Spleen (tissue), 7 donors: ENCODE data around the gene AADACL2.

Experiments
- POLR2A ChIP-seq, 3 donors: fragments of 450-650 bp; IDR thresholded peaks; one replicate each; pipeline ENCODE4 v1.5.1; 2017; ENCODE audit warnings: antibody characterized with exemption in 3 of 3, mild to moderate bottlenecking in 1 of 3
- TF ChIP-seq, protein P1 (sequence below), 11 experiments: fragments of 200-600 bp in 7 of 11; fragments of 450-650 bp in 4 of 11; sonication (generic) in 4 of 11; IDR thresholded peaks in 8 of 11; conservative IDR thresholded peaks in 3 of 11; 1 replicate in 7 of 11; 2 replicates in 4 of 11; pipeline versions ENCODE4 v1.4.0 to v1.8.0; 2016 to 2021; ENCODE audit warnings: antibody characterized with exemption in 11 of 11, inconsistent platforms in 4 of 11, mild to moderate bottlenecking in 1 of 11
- donor health status: DM: no; HTN: no; CAD: no; lungs with moderate emphysema.
- donor health status: DM: no; HTN: no; CAD: no.
- donor health status: DM: no; HTN: no; CAD: no.

GRCh38 chr3:151804267-151804666, 70.5 kb downstream of the AADACL2 start:
- TF ChIP-seq, protein P1, sequence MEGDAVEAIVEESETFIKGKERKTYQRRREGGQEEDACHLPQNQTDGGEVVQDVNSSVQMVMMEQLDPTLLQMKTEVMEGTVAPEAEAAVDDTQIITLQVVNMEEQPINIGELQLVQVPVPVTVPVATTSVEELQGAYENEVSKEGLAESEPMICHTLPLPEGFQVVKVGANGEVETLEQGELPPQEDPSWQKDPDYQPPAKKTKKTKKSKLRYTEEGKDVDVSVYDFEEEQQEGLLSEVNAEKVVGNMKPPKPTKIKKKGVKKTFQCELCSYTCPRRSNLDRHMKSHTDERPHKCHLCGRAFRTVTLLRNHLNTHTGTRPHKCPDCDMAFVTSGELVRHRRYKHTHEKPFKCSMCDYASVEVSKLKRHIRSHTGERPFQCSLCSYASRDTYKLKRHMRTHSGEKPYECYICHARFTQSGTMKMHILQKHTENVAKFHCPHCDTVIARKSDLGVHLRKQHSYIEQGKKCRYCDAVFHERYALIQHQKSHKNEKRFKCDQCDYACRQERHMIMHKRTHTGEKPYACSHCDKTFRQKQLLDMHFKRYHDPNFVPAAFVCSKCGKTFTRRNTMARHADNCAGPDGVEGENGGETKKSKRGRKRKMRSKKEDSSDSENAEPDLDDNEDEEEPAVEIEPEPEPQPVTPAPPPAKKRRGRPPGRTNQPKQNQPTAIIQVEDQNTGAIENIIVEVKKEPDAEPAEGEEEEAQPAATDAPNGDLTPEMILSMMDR (IDR thresholded peaks at IDR 0.05 in 8 of 11, conservative IDR thresholded peaks at IDR 0.05 in 3 of 11), result no peak
- TF ChIP-seq POLR2A (IDR thresholded peaks at IDR 0.05), result no peak
